ENCODE data around the gene NKX2-1.

GRCh38 chr14:36471431-36471830 is 48.6 kb downstream of the NKX2-1 start:
- TF ChIP-seq, protein P1, sequence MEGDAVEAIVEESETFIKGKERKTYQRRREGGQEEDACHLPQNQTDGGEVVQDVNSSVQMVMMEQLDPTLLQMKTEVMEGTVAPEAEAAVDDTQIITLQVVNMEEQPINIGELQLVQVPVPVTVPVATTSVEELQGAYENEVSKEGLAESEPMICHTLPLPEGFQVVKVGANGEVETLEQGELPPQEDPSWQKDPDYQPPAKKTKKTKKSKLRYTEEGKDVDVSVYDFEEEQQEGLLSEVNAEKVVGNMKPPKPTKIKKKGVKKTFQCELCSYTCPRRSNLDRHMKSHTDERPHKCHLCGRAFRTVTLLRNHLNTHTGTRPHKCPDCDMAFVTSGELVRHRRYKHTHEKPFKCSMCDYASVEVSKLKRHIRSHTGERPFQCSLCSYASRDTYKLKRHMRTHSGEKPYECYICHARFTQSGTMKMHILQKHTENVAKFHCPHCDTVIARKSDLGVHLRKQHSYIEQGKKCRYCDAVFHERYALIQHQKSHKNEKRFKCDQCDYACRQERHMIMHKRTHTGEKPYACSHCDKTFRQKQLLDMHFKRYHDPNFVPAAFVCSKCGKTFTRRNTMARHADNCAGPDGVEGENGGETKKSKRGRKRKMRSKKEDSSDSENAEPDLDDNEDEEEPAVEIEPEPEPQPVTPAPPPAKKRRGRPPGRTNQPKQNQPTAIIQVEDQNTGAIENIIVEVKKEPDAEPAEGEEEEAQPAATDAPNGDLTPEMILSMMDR (IDR thresholded peaks at IDR 0.05): no peak
- no peak for TF ChIP-seq EP300 (IDR thresholded peaks at IDR 0.05)
